HepG2 (cell line): ENCODE data around the gene TMEM186. TPM values are rescaled to one million over a fixed set of nuclear protein-coding genes. Genes with fewer than 3 reads are reported as not detected.

Source experiments
- DDIT3 ChIP-seq: sonication (generic); formaldehyde crosslinking; IDR thresholded peaks from 2 replicates; pipeline ENCODE4 v1.4.0; 2020; ENCODE audit warnings: mild to moderate bottlenecking, missing genetic modification reagents
- DPF2 ChIP-seq: sonication (generic); formaldehyde crosslinking; IDR thresholded peaks from 2 replicates; pipeline ENCODE4 v1.4.0; 2020; ENCODE audit warnings: mild to moderate bottlenecking, low read depth, missing genetic modification reagents, borderline replicate concordance
- HCFC1 ChIP-seq: fragments of 150-350 bp; IDR thresholded peaks from 2 replicates; pipeline ENCODE4 v1.6.1; 2014; ENCODE audit warnings: low read depth, low read length
- HMG20A ChIP-seq: IDR thresholded peaks from 2 replicates; pipeline ENCODE4 v1.6.1; 2016; ENCODE audit warnings: borderline replicate concordance
- HOXA7 ChIP-seq: sonication (generic); formaldehyde crosslinking; IDR thresholded peaks from 2 replicates; pipeline ENCODE4 v1.8.1; 2022; ENCODE audit warnings: mild to moderate bottlenecking, missing genetic modification reagents, moderate library complexity
- MED1 ChIP-seq: sonication (generic); formaldehyde crosslinking; IDR thresholded peaks from 2 replicates; pipeline ENCODE4 v1.4.0; 2020; ENCODE audit warnings: missing genetic modification reagents
- MXI1 ChIP-seq: IDR thresholded peaks from 3 replicates; pipeline ENCODE4 v1.6.1; 2012; ENCODE audit warnings: low read depth, low read length, inconsistent platforms, borderline replicate concordance
- PRMT3 ChIP-seq: sonication (generic); formaldehyde crosslinking; IDR thresholded peaks from 2 replicates; pipeline ENCODE4 v1.8.1; 2022; ENCODE audit warnings: low read depth, mild to moderate bottlenecking, moderate library complexity, missing genetic modification reagents, borderline replicate concordance
- SIX1 ChIP-seq: sonication (generic); formaldehyde crosslinking; IDR thresholded peaks from 2 replicates; pipeline ENCODE4 v1.4.0; 2020; ENCODE audit warnings: missing genetic modification reagents, borderline replicate concordance
- STAT5B ChIP-seq: sonication (generic); formaldehyde crosslinking; IDR thresholded peaks from 2 replicates; pipeline ENCODE4 v1.4.0; 2020; ENCODE audit warnings: missing genetic modification reagents
- ZBTB37 ChIP-seq: sonication (generic); formaldehyde crosslinking; IDR thresholded peaks from 2 replicates; pipeline ENCODE4 v1.4.0; 2020; ENCODE audit warnings: mild to moderate bottlenecking, missing genetic modification reagents
- ZC3H4 ChIP-seq: sonication (generic); formaldehyde crosslinking; IDR thresholded peaks from 2 replicates; pipeline ENCODE4 v1.4.0; 2020; ENCODE audit warnings: missing genetic modification reagents, borderline replicate concordance
- ZNF407 ChIP-seq: sonication (generic); formaldehyde crosslinking; IDR thresholded peaks from one replicate; pipeline ENCODE4 v1.5.1; 2020; ENCODE audit warnings: mild to moderate bottlenecking, missing genetic modification reagents; ENCODE audit errors: not compliant biosample characterization
- ZNF512B ChIP-seq: sonication (generic); formaldehyde crosslinking; IDR thresholded peaks from 2 replicates; pipeline ENCODE4 v1.5.1; 2020; ENCODE audit warnings: missing genetic modification reagents, mild to moderate bottlenecking, borderline replicate concordance
- ZNF761 ChIP-seq: sonication (generic); formaldehyde crosslinking; conservative IDR thresholded peaks from 2 replicates; pipeline ENCODE4 v1.4.0; 2020; ENCODE audit warnings: mild to moderate bottlenecking, missing genetic modification reagents
- ZSCAN29 ChIP-seq: sonication (generic); formaldehyde crosslinking; conservative IDR thresholded peaks from 2 replicates; pipeline ENCODE4 v1.4.0; 2020; ENCODE audit warnings: mild to moderate bottlenecking, missing genetic modification reagents
- polyA plus RNA-seq, 8 experiments: library from polyadenylated mRNA; depleted of rRNA in 3 of 8; stranded (reverse) in 7 of 8; unstranded in 1 of 8; fragments of >200 nt; fragmentation: Illumina TruSeq in 4 of 8; extraction: Trizol in 4 of 8; gene quantifications; 2 replicates each; pipeline versions ENCODE4 v1.2.1 to v1.2.3, GENCODE V29; 2011 to 2016; ENCODE audit warnings: low read depth in 4 of 8, missing spikeins in 1 of 8, mixed read lengths in 1 of 8; ENCODE audit not compliant: insufficient read depth in 1 of 8
- total RNA-seq, 5 experiments: library from RNA; depleted of rRNA; stranded (reverse); fragments of >200 nt; fragmentation: Illumina TruSeq; extraction: Trizol; gene quantifications; 2 replicates each; pipeline ENCODE4 v1.2.3, GENCODE V29; 2016; ENCODE audit warnings: low read depth in 1 of 5

TMEM186 gene
- total and polyA plus RNA-seq, 2 of the 13 experiments (the other 11 are each of a cell fraction or from before 2014, with no cell fraction given) = 16.2 to 19.3 TPM

- TF ChIP-seq ZC3H4 (CRISPR knock-in tag) (peak; percentile 52; the same call in 1 of the 2 replicates), STAT5B (peak; percentile 46; the same call in 1 of the 2 replicates), ZNF407 (CRISPR knock-in tag) (peak; percentile 99), ZSCAN29 (CRISPR knock-in tag) (peak; percentile 90), HMG20A (CRISPR knock-in tag) (peak; percentile 62; the same call in 1 of the 2 replicates), DPF2 (no peak), SIX1 (CRISPR knock-in tag) (no peak; the same call in none of the 2 replicates), ZNF512B (peak; percentile 92), HCFC1 (peak; percentile 92), ZBTB37 (CRISPR knock-in tag) (no peak; the same call in 1 of the 2 replicates), MED1 (CRISPR knock-in tag) (peak; percentile 95), HOXA7 (CRISPR knock-in tag) (no peak), ZNF761 (CRISPR knock-in tag) (peak; percentile 92; the same call in 1 of the 2 replicates), PRMT3 (CRISPR knock-in tag) (no peak), MXI1 (peak; percentile 100), DDIT3 (CRISPR knock-in tag) (no peak)
Observed at GRCh38 chr16:8797364-8798173, at the start of gene TMEM186, which contains the start of gene PMM2 (continued).
